GM12864 (cell line): Measurements from ENCODE around the gene MTAP.

Experiments
- DNase-seq: peaks from one replicate; pipeline ENCODE4 v3.0.0-alpha.2; 2011; ENCODE audit warnings: low read depth
- H3K4me3 ChIP-seq: 2 replicates; pipeline ENCODE4 v1.5.1; 2011; ENCODE audit warnings: mild to moderate bottlenecking, low read depth, low read length, control low read depth
- CTCF ChIP-seq: IDR thresholded peaks from 2 replicates; pipeline ENCODE4 v1.5.1; 2011; ENCODE audit warnings: low read depth, mild to moderate bottlenecking, moderate library complexity, low read length, control low read depth, inconsistent platforms; ENCODE audit errors: missing control alignments

Gene MTAP

GRCh38 chr9:21788752-21789151 lies 13.7 kb upstream of the MTAP start:
- no peak for TF ChIP-seq CTCF
- no peak overlapping the region for H3K4me3 ChIP-seq
- no peak for DNase-seq

GRCh38 chr9:21789541-21790037 lies 12.8 kb upstream of the MTAP start:
- peak; percentile 64 for DNase-seq
- TF ChIP-seq CTCF, result peak; percentile 64

GRCh38 chr9:21795483-21795882 lies 7.0 kb upstream of the MTAP start:
- DNase-seq, result no peak
- TF ChIP-seq CTCF, result no peak

More at GRCh38 chr9:21789541-21790037, 12.8 kb upstream of the MTAP start:
- no peak overlapping the region; the same call in 1 of the 2 replicates for H3K4me3 ChIP-seq

GRCh38 chr9:21796768-21797167 lies 5.7 kb upstream of the MTAP start:
- H3K4me3 ChIP-seq, result no peak overlapping the region
- no peak for DNase-seq
- TF ChIP-seq CTCF, result no peak

More at GRCh38 chr9:21795483-21795882, 7.0 kb upstream of the MTAP start:
- H3K4me3 ChIP-seq, result no peak overlapping the region

- H3K4me3 ChIP-seq, result peak overlapping the region; percentile 90; the same call in 1 of the 2 replicates
- no peak for TF ChIP-seq CTCF
- DNase-seq, result no peak
Measured at GRCh38 chr9:21800931-21801682, 1.3 kb upstream of the MTAP start.

GRCh38 chr9:21801683-21802417 lies 586 bp upstream of the MTAP start:
- DNase-seq, result no peak
- TF ChIP-seq CTCF, result no peak

More at GRCh38 chr9:21801683-21802417, 586 bp upstream of the MTAP start:
- peak overlapping the region; percentile 90 for H3K4me3 ChIP-seq
